ENCODE measurements around the gene CENPQ.

- no peak for TF ChIP-seq CTCF (IDR thresholded peaks at IDR 0.05; ENCODE audit: low read depth, low read length)
- no peak for TF ChIP-seq EZH2phosphoT487 (IDR thresholded peaks at IDR 0.05; ENCODE audit: low read depth)
Observed at GRCh38 chr6:49497304-49497703, 34.1 kb downstream of the CENPQ start.

Data from OCI-LY3 (cell line).